ENCODE measurements around the gene OR6Q1. TPM values are rescaled to one million over a fixed set of nuclear protein-coding genes. Genes with fewer than 3 reads are reported as not detected.

The OR6Q1 gene
- total and polyA plus RNA-seq, 2 of the 13 experiments (the other 11 are each of a cell fraction or from before 2014, with no cell fraction given), result not detected

DNA sequence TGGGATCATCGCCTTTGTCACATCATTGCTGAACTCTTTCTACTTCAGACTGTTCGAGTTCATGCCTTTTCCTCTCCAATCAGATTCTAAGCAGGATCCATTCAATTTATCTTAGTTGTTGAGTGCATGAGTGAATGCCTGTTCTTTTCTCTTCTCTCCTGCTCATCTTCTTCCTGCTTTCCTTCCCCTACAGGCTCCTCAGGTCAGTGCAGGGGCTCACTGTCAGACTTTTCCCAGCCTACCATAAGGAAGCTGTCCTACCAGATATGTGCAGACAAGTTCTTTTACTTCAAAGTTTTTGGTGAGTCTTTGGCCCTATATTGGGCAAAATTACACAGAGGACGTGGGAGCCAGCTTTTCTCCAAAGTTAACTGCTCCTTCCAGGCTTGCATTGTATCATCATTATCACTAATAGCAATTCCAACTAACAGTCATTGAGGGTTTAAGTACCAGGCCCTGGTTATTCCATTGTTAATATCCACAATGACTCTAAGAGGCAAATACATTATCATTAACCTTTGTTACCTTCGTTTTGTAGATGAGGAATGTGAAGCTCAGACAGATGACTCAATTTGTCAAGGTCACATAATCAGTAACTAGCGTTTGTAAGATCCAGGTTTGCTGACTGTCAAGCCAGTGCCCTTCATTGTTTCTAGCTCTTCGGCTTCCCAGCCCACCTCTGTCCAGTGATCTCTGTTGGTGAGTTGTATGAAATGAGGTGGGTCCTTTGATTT, 30.4 kb downstream of the OR6Q1 start (continued):
- no peak for TF ChIP-seq ADNP (CRISPR knock-in tag; IDR thresholded peaks at IDR 0.05)
- no peak for TF ChIP-seq MIER3 (CRISPR knock-in tag; IDR thresholded peaks at IDR 0.05; ENCODE audit: borderline replicate concordance)
- no peak for TF ChIP-seq ZNF713 (CRISPR knock-in tag; IDR thresholded peaks at IDR 0.05)
- no peak for TF ChIP-seq HNF4G (IDR thresholded peaks at IDR 0.05; ENCODE audit: borderline replicate concordance, low read depth, low read length)
- TF ChIP-seq HNF4G (CRISPR knock-in tag; IDR thresholded peaks at IDR 0.05; ENCODE audit: borderline replicate concordance, low read depth), result no peak
- TF ChIP-seq RBAK (CRISPR knock-in tag; IDR thresholded peaks at IDR 0.05), result no peak
- TF ChIP-seq SNAI1 (CRISPR knock-in tag; IDR thresholded peaks at IDR 0.05; ENCODE audit: borderline replicate concordance), result no peak
- no peak for TF ChIP-seq ZNF816 (CRISPR knock-in tag; IDR thresholded peaks at IDR 0.05; ENCODE audit: borderline replicate concordance)
- TF ChIP-seq, protein P1, sequence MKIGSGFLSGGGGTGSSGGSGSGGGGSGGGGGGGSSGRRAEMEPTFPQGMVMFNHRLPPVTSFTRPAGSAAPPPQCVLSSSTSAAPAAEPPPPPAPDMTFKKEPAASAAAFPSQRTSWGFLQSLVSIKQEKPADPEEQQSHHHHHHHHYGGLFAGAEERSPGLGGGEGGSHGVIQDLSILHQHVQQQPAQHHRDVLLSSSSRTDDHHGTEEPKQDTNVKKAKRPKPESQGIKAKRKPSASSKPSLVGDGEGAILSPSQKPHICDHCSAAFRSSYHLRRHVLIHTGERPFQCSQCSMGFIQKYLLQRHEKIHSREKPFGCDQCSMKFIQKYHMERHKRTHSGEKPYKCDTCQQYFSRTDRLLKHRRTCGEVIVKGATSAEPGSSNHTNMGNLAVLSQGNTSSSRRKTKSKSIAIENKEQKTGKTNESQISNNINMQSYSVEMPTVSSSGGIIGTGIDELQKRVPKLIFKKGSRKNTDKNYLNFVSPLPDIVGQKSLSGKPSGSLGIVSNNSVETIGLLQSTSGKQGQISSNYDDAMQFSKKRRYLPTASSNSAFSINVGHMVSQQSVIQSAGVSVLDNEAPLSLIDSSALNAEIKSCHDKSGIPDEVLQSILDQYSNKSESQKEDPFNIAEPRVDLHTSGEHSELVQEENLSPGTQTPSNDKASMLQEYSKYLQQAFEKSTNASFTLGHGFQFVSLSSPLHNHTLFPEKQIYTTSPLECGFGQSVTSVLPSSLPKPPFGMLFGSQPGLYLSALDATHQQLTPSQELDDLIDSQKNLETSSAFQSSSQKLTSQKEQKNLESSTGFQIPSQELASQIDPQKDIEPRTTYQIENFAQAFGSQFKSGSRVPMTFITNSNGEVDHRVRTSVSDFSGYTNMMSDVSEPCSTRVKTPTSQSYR (CRISPR knock-in tag; IDR thresholded peaks at IDR 0.05; ENCODE audit: borderline replicate concordance), result no peak
- no peak for TF ChIP-seq JUN (CRISPR knock-in tag; IDR thresholded peaks at IDR 0.05)
- TF ChIP-seq SNAPC2 (CRISPR knock-in tag; IDR thresholded peaks at IDR 0.05), result no peak
- TF ChIP-seq NFIB (CRISPR knock-in tag; IDR thresholded peaks at IDR 0.05; ENCODE audit: borderline replicate concordance), result no peak
- TF ChIP-seq MBD4 (IDR thresholded peaks at IDR 0.05; ENCODE audit: borderline replicate concordance, low read length), result no peak
- no peak for TF ChIP-seq ZNF367 (CRISPR knock-in tag; IDR thresholded peaks at IDR 0.05; ENCODE audit: borderline replicate concordance)
- TF ChIP-seq HMGA1 (CRISPR knock-in tag; conservative IDR thresholded peaks at IDR 0.05), result no peak
- TF ChIP-seq, protein P2, sequence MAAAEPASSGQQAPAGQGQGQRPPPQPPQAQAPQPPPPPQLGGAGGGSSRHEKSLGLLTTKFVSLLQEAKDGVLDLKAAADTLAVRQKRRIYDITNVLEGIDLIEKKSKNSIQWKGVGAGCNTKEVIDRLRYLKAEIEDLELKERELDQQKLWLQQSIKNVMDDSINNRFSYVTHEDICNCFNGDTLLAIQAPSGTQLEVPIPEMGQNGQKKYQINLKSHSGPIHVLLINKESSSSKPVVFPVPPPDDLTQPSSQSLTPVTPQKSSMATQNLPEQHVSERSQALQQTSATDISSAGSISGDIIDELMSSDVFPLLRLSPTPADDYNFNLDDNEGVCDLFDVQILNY (CRISPR knock-in tag; conservative IDR thresholded peaks at IDR 0.05), result no peak
- TF ChIP-seq ZNF577 (CRISPR knock-in tag; IDR thresholded peaks at IDR 0.05; ENCODE audit: borderline replicate concordance, low read depth), result no peak
- no peak for TF ChIP-seq ZSCAN21 (CRISPR knock-in tag; IDR thresholded peaks at IDR 0.05; ENCODE audit: borderline replicate concordance)
- no peak for TF ChIP-seq TOPORS (CRISPR knock-in tag; IDR thresholded peaks at IDR 0.05)
- TF ChIP-seq ZC3H4 (CRISPR knock-in tag; IDR thresholded peaks at IDR 0.05; ENCODE audit: borderline replicate concordance), result no peak
- TF ChIP-seq, protein P3, sequence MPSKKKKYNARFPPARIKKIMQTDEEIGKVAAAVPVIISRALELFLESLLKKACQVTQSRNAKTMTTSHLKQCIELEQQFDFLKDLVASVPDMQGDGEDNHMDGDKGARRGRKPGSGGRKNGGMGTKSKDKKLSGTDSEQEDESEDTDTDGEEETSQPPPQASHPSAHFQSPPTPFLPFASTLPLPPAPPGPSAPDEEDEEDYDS (CRISPR knock-in tag; IDR thresholded peaks at IDR 0.05), result no peak
- TF ChIP-seq ZKSCAN8 (CRISPR knock-in tag; IDR thresholded peaks at IDR 0.05; ENCODE audit: borderline replicate concordance), result no peak
- TF ChIP-seq, protein P4, sequence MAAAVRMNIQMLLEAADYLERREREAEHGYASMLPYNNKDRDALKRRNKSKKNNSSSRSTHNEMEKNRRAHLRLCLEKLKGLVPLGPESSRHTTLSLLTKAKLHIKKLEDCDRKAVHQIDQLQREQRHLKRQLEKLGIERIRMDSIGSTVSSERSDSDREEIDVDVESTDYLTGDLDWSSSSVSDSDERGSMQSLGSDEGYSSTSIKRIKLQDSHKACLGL (CRISPR knock-in tag; IDR thresholded peaks at IDR 0.05), result no peak
- TF ChIP-seq SALL2 (CRISPR knock-in tag; IDR thresholded peaks at IDR 0.05), result 0 out of 2 replicates have a peak, but pooled peaks have one; percentile 39
- no peak; the same call in 1 of the 2 replicates for TF ChIP-seq ZNF124 (CRISPR knock-in tag; IDR thresholded peaks at IDR 0.05)
